ENCODE measurements around the gene IPO8. TPM values are rescaled to one million over a fixed set of nuclear protein-coding genes. Genes with fewer than 3 reads are reported as not detected.

IPO8 gene
- total RNA-seq, 1 donor from 2014 or later, result 79.7 TPM

GRCh38 chr12:30696943-30697342, 1.3 kb upstream of the IPO8 start:
- TF ChIP-seq CTCF (IDR thresholded peaks at IDR 0.05), result no peak
- Histone ChIP-seq H3K27me3 (no peaks in the 10 kb centered on the region), H3K4me3 (no peak overlapping the region), H3K9me3 (no peaks in the 10 kb centered on the region), H3K27ac (no peak overlapping the region), H3K4me1 (peaks cover 10 to 11% of the 10 kb centered on the region in 2 donors), H3K36me3 (no peaks in the 10 kb centered on the region)
- intact Hi-C loops (cut with DNase I), result loop anchor here (5.0 kb wide), 1 partner anchor 100 kb away; no protein-coding TSS in a partner anchor
- no peak for DNase-seq (ENCODE audit: low spot score in 2 of 2)

- no peaks in the 10 kb centered on the region for H3K36me3 ChIP-seq
- TF ChIP-seq CTCF (IDR thresholded peaks at IDR 0.05), result no peak
- no peaks in the 10 kb centered on the region for H3K9me3 ChIP-seq
- H3K27me3 ChIP-seq, result no peaks in the 10 kb centered on the region
- intact Hi-C loops (cut with DNase I), result loop anchor here (5.0 kb wide), 1 partner anchor 101 kb away; no protein-coding TSS in a partner anchor
- DNase-seq (ENCODE audit: low spot score in 2 of 2), result no peak
- H3K4me1 ChIP-seq, result peaks cover 10 to 11% of the 10 kb centered on the region in 2 donors
- peak overlapping the region in 1 of 2 donors; percentile 95 for H3K4me3 ChIP-seq
- no peak overlapping the region for H3K27ac ChIP-seq
Measured at GRCh38 chr12:30696486-30696885, 817 bp upstream of the IPO8 start.

GRCh38 chr12:30696103-30696408, 387 bp upstream of the IPO8 start:
- no peak for TF ChIP-seq CTCF (IDR thresholded peaks at IDR 0.05)
- peaks cover 10 to 11% of the 10 kb centered on the region in 2 donors for H3K4me1 ChIP-seq
- H3K27me3 ChIP-seq, result no peaks in the 10 kb centered on the region
- peak overlapping the region; percentile 62 to 68 for H3K27ac ChIP-seq
- no peaks in the 10 kb centered on the region for H3K9me3 ChIP-seq
- no peaks in the 10 kb centered on the region for H3K36me3 ChIP-seq
- intact Hi-C loops (cut with DNase I), result loop anchor here (5.0 kb wide), 1 partner anchor 101 kb away; no protein-coding TSS in a partner anchor
- DNase-seq (ENCODE audit: low spot score in 2 of 2), result no peak
- H3K4me3 ChIP-seq, result peak overlapping the region; percentile 81 to 95

- Histone ChIP-seq H3K27ac (peak overlapping the region; percentile 62 to 68), H3K9me3 (no peaks in the 10 kb centered on the region), H3K27me3 (no peaks in the 10 kb centered on the region), H3K4me3 (peak overlapping the region; percentile 81 to 95), H3K4me1 (peaks cover 10 to 11% of the 10 kb centered on the region in 2 donors), H3K36me3 (no peaks in the 10 kb centered on the region)
- intact Hi-C loops (cut with DNase I), result loop anchor here (1.0 to 5.0 kb wide), 3 partner anchors 61 to 1313 kb away; partner anchors contain the start of gene ERGIC2
- DNase-seq (ENCODE audit: low spot score in 2 of 2), result peak in 1 of 2 donors; percentile 72
- peak in 1 of 3 experiments; percentile 5 for TF ChIP-seq CTCF (IDR thresholded peaks at IDR 0.05)
Measured at GRCh38 chr12:30694412-30695198, 1.1 kb downstream of the IPO8 start.

GRCh38 chr12:30692470-30692869, 3.2 kb downstream of the IPO8 start:
- H3K36me3 ChIP-seq, result no peaks in the 10 kb centered on the region
- H3K4me1 ChIP-seq, result peaks cover 10 to 11% of the 10 kb centered on the region in 2 donors
- no peak overlapping the region for H3K27ac ChIP-seq
- intact Hi-C loops (cut with DNase I), result no loop called here
- no peak for DNase-seq (ENCODE audit: low spot score in 2 of 2)
- H3K9me3 ChIP-seq, result no peaks in the 10 kb centered on the region
- TF ChIP-seq CTCF (IDR thresholded peaks at IDR 0.05), result no peak
- no peak overlapping the region for H3K4me3 ChIP-seq
- H3K27me3 ChIP-seq, result no peaks in the 10 kb centered on the region

All from ascending aorta (tissue), 2 donors.